Measurements from ENCODE around the gene GRAMD2B.

GRAMD2B gene

GRCh38 chr5:126430631-126431030 is 7.4 kb downstream of the GRAMD2B start:
- TF ChIP-seq TCF12 (IDR thresholded peaks at IDR 0.05; ENCODE audit: low read depth), result no peak
- TF ChIP-seq USF1 (IDR thresholded peaks at IDR 0.05), result no peak
- TF ChIP-seq EP300 (IDR thresholded peaks at IDR 0.05; ENCODE audit: borderline replicate concordance), result no peak
- no peak for TF ChIP-seq CREB1 (IDR thresholded peaks at IDR 0.05; ENCODE audit: low read depth)
- no peak for TF ChIP-seq ZBTB7A (IDR thresholded peaks at IDR 0.05; ENCODE audit: low read depth)
- TF ChIP-seq TEAD4 (IDR thresholded peaks at IDR 0.05), result no peak
- no peak for TF ChIP-seq YY1 (IDR thresholded peaks at IDR 0.05; ENCODE audit: low read depth)
- no peak for TF ChIP-seq NFIC (IDR thresholded peaks at IDR 0.05)
- TF ChIP-seq MAX (IDR thresholded peaks at IDR 0.05), result no peak
- TF ChIP-seq FOXM1 (IDR thresholded peaks at IDR 0.05; ENCODE audit: borderline replicate concordance, low read depth), result no peak
- no peak for TF ChIP-seq EGR1 (IDR thresholded peaks at IDR 0.05)
- no peak for TF ChIP-seq REST (IDR thresholded peaks at IDR 0.05; ENCODE audit: low read depth)
- no peak for TF ChIP-seq TAF1 (IDR thresholded peaks at IDR 0.05; ENCODE audit: low read depth)

- no peak for TF ChIP-seq NFIC (IDR thresholded peaks at IDR 0.05)
- TF ChIP-seq CREB1 (IDR thresholded peaks at IDR 0.05; ENCODE audit: low read depth), result no peak
- TF ChIP-seq ZBTB7A (IDR thresholded peaks at IDR 0.05; ENCODE audit: low read depth), result no peak
- TF ChIP-seq YY1 (IDR thresholded peaks at IDR 0.05; ENCODE audit: low read depth), result no peak
- TF ChIP-seq TCF12 (IDR thresholded peaks at IDR 0.05; ENCODE audit: low read depth), result no peak
- no peak for TF ChIP-seq RAD21 (IDR thresholded peaks at IDR 0.05; ENCODE audit: low read depth)
- no peak for TF ChIP-seq USF1 (IDR thresholded peaks at IDR 0.05)
- TF ChIP-seq CEBPB (IDR thresholded peaks at IDR 0.05), result no peak
- TF ChIP-seq EP300 (IDR thresholded peaks at IDR 0.05; ENCODE audit: borderline replicate concordance), result no peak
- TF ChIP-seq MAX (IDR thresholded peaks at IDR 0.05), result no peak
- TF ChIP-seq REST (IDR thresholded peaks at IDR 0.05; ENCODE audit: low read depth), result no peak
- TF ChIP-seq EGR1 (IDR thresholded peaks at IDR 0.05), result no peak
- TF ChIP-seq FOXM1 (IDR thresholded peaks at IDR 0.05; ENCODE audit: borderline replicate concordance, low read depth), result no peak
- no peak for TF ChIP-seq TAF1 (IDR thresholded peaks at IDR 0.05; ENCODE audit: low read depth)
- TF ChIP-seq TEAD4 (IDR thresholded peaks at IDR 0.05), result no peak
These were observed 10.5 kb downstream of the GRAMD2B start for GRCh38 chr5:126433701-126434100.

GRCh38 chr5:126435261-126435660 is 12.1 kb downstream of the GRAMD2B start:
- TF ChIP-seq FOXM1 (IDR thresholded peaks at IDR 0.05; ENCODE audit: borderline replicate concordance, low read depth), result no peak
- no peak for TF ChIP-seq CEBPB (IDR thresholded peaks at IDR 0.05)
- no peak for TF ChIP-seq USF1 (IDR thresholded peaks at IDR 0.05)
- no peak for TF ChIP-seq EP300 (IDR thresholded peaks at IDR 0.05; ENCODE audit: borderline replicate concordance)
- no peak for TF ChIP-seq REST (IDR thresholded peaks at IDR 0.05; ENCODE audit: low read depth)
- no peak for TF ChIP-seq TCF12 (IDR thresholded peaks at IDR 0.05; ENCODE audit: low read depth)
- no peak for TF ChIP-seq YY1 (IDR thresholded peaks at IDR 0.05; ENCODE audit: low read depth)
- TF ChIP-seq EGR1 (IDR thresholded peaks at IDR 0.05), result no peak
- TF ChIP-seq TEAD4 (IDR thresholded peaks at IDR 0.05), result no peak
- TF ChIP-seq MAX (IDR thresholded peaks at IDR 0.05), result no peak
- TF ChIP-seq CREB1 (IDR thresholded peaks at IDR 0.05; ENCODE audit: low read depth), result no peak
- no peak for TF ChIP-seq TAF1 (IDR thresholded peaks at IDR 0.05; ENCODE audit: low read depth)
- TF ChIP-seq ZBTB7A (IDR thresholded peaks at IDR 0.05; ENCODE audit: low read depth), result no peak
- no peak for TF ChIP-seq RAD21 (IDR thresholded peaks at IDR 0.05; ENCODE audit: low read depth)

- TF ChIP-seq YY1 (IDR thresholded peaks at IDR 0.05; ENCODE audit: low read depth) (no peak), EP300 (IDR thresholded peaks at IDR 0.05; ENCODE audit: borderline replicate concordance) (no peak), MAX (IDR thresholded peaks at IDR 0.05) (no peak), TAF1 (IDR thresholded peaks at IDR 0.05; ENCODE audit: low read depth) (no peak)
These were observed 12.5 kb downstream of the GRAMD2B start for GRCh38 chr5:126435714-126436113.

Data from Ishikawa (cell line).